HEK293T (cell line): Measurements from ENCODE around the gene HMCN2.

ENCODE experiments used
- ARNT ChIP-seq: fragments of 450-650 bp; IDR thresholded peaks from 2 replicates; pipeline ENCODE4 v1.6.1; 2017; ENCODE audit warnings: mild to moderate bottlenecking
- BHLHE40 ChIP-seq: fragments of 450-650 bp; IDR thresholded peaks from 2 replicates; pipeline ENCODE4 v1.6.1; 2016; ENCODE audit warnings: mild to moderate bottlenecking, moderate library complexity, borderline replicate concordance
- FOXK2 ChIP-seq: fragments of 450-650 bp; IDR thresholded peaks from 2 replicates; pipeline ENCODE4 v1.6.1; 2016; ENCODE audit warnings: mild to moderate bottlenecking
- HDGF ChIP-seq: fragments of 450-650 bp; IDR thresholded peaks from 2 replicates; pipeline ENCODE4 v1.6.1; 2017; ENCODE audit warnings: antibody characterized with exemption, borderline replicate concordance
- SP1 ChIP-seq: fragments of 450-650 bp; IDR thresholded peaks from 2 replicates; pipeline ENCODE4 v1.6.1; 2017
- SUZ12 ChIP-seq: fragments of 450-650 bp; IDR thresholded peaks from 2 replicates; pipeline ENCODE4 v1.6.1; 2016; ENCODE audit warnings: mild to moderate bottlenecking
- TARDBP ChIP-seq: fragments of 450-650 bp; IDR thresholded peaks from 2 replicates; pipeline ENCODE4 v1.6.1; 2016

DNA sequence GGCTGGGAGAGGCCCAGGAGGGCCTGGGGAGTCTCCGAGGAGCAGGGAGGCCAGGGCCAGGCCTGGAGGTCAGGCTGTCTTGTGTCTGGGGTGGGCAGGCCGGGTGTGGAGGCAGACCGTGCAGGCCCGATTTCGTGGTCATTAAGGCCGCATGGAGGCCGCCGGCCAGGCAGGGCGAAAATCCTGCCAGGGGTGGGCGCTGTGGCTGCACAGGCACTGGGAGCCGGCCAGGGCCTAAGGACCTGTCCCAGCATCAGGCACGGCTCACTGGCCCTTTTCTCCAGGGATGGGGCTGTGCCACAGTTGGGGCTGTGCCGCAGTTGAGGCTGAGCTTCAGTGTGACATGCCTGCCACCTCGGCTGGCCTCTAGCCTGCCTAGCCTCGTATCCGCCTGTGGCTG, 215.1 kb downstream of the HMCN2 start:
- TF ChIP-seq FOXK2 (no peak), ARNT (no peak), BHLHE40 (no peak), SUZ12 (no peak), TARDBP (no peak), HDGF (no peak), SP1 (no peak)
